HG03097 (cell line): ENCODE measurements around the gene PRRC2A.
"Not testable (repeated sequence)": the region's sequence is repeated elsewhere in the genome, so short reads cannot be mapped to it uniquely, and the experiment has no call there.

Experiments
- ATAC-seq: cut with Tn5 transposase; IDR thresholded peaks from one replicate; pipeline ENCODE4 v1.9.1; 2021; ENCODE audit not compliant: unreplicated experiment, low FRiP score

PRRC2A gene

GRCh38 chr6:31585491-31585890, 35.0 kb upstream of the PRRC2A start:
- ATAC-seq, result no peak

GRCh38 chr6:31586008-31586407, 34.5 kb upstream of the PRRC2A start, which contains the start of gene LST1:
Gene LST1, plus strand, starts transcription at chr6:31586277. Its CDS starts 1,023 bp downstream, at chr6:31587300.
- ATAC-seq, result no peak

GRCh38 chr6:31586599-31587281, 33.8 kb upstream of the PRRC2A start:
- no peak for ATAC-seq

GRCh38 chr6:31587791-31588777, 32.4 kb upstream of the PRRC2A start:
- ATAC-seq, result no peak

- ATAC-seq, result no peak
Measured at GRCh38 chr6:31588871-31589650, 31.5 kb upstream of the PRRC2A start.

- ATAC-seq, result not testable (repeated sequence)
Measured at GRCh38 chr6:31590691-31591090, 29.8 kb upstream of the PRRC2A start.

- ATAC-seq, result no peak
Measured at GRCh38 chr6:31592396-31592771, 28.1 kb upstream of the PRRC2A start.

GRCh38 chr6:31597006-31597405, 23.5 kb upstream of the PRRC2A start:
- no peak for ATAC-seq

GRCh38 chr6:31607317-31607716, 13.2 kb upstream of the PRRC2A start:
- ATAC-seq, result no peak

GRCh38 chr6:31609519-31610406, 10.8 kb upstream of the PRRC2A start:
- no peak for ATAC-seq

GRCh38 chr6:31610968-31611367, 9.5 kb upstream of the PRRC2A start:
- no peak for ATAC-seq

- no peak for ATAC-seq
Measured at GRCh38 chr6:31614075-31614619, 6.4 kb upstream of the PRRC2A start.

- no peak for ATAC-seq
Measured at GRCh38 chr6:31614684-31615578, 5.6 kb upstream of the PRRC2A start, which contains the start of gene AIF1. Gene AIF1, plus strand, starts transcription at chr6:31615234. Its CDS starts 96 bp downstream, at chr6:31615330.

GRCh38 chr6:31615748-31616147, 4.8 kb upstream of the PRRC2A start:
- ATAC-seq, result no peak

GRCh38 chr6:31617010-31617409, 3.5 kb upstream of the PRRC2A start:
- no peak for ATAC-seq

GRCh38 chr6:31619805-31620585, 520 bp upstream of the PRRC2A start:
- ATAC-seq, result peak; percentile 76

GRCh38 chr6:31621320-31621939, 915 bp downstream of the PRRC2A start:
- ATAC-seq, result peak; percentile 1
